HG03558 (cell line): ENCODE measurements around the gene SMYD3.

Experiments
- ATAC-seq: cut with Tn5 transposase; IDR thresholded peaks from one replicate; pipeline ENCODE4 v1.9.1; 2021; ENCODE audit warnings: moderate number of reproducible peaks; ENCODE audit not compliant: unreplicated experiment; ENCODE audit errors: extremely low read depth

SMYD3 gene

DNA sequence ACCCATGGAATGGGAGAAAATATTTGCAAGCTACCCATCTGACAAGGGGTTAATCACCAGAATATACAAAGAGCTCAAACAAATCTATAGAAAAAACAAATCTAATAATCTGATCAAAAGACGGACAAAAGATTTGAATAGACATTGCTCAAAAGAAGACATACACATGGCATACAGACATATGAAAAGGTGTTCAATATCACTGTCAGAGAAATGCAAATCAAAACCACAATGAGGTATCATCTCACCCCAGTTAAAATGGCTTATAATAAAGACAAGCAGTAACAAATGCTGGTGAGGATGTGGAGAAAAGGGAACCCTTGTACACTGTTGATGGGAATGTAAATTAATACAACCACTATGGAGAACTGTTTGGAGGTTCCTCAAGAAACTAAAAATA lies 600.9 kb downstream of the SMYD3 start:
- ATAC-seq: no peak

DNA sequence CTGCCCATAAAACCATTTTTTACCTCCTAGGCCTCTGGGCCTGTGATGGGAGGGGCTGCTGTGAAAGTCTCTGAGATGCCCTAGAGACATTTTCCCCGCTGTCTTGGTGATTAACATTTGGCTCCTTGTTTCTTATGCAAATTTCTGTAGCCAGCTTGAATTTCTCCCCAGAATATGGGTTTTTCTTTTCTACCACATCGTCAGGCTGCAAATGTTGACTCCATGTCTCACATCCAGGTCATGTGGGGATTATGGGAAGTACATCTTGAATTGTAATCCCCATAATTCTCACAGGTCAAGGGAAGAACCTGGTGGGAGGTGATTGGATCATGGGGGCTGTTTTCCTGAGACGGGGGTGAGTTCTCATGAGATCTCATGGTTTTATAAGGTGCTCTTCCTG lies 603.2 kb downstream of the SMYD3 start:
- no peak for ATAC-seq

DNA sequence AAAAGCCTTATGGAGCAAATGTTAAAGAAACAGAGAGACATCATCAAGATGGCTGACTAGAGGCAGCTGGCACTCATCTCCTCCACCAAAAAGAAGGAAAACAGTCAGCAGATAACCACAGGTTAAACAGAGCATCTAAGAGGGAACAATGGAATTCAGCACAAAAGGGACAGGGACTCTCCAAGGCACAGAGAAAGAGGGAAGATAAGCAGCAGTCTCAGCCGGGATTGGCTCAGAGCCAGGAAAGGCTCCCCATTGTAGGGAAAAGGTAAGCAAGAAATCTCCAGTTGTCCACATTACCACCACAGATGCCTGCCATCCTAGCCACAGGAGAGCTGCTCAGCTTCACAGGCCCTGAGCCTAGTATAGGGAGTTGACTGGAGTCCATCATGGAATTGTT lies 605.5 kb downstream of the SMYD3 start:
- no peak for ATAC-seq

DNA sequence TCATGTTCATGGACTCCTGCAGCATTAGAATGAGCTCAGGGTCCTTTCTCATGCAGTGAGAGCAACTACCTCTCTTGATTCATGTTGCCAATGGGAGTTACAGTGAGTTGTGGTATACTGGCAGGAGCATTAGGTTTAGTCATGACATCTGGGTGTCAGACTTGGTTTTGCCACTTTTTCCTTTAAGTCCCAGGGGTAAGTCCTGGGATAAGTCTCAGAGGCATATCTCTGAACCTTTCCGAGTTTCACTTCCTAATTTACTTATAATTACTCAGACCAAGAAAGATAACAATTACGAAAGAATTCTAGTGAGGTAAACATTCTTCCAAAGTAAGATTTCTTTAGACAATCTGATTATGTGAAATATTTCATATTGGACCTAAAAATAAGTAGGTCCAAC lies 606.0 kb downstream of the SMYD3 start:
- ATAC-seq: no peak

DNA sequence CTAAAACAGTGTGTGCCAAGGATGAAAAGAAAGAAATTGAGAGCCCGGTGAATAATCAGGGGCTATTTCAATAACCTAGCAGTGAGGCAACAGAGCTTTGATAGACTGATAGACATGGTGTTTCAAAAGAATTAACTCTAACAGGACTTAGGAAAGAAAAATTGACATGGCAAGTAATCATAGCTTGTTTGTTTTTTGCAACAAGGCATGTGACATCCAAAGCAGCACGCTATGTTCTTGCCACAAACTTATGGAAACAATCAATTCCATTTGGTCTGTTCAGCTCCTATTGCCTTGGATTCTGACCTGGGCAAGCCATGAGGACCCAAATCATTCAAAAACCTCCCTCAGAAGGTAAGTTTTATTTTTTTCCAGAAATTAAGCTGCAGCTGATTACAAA lies 608.5 kb downstream of the SMYD3 start:
- ATAC-seq: no peak

DNA sequence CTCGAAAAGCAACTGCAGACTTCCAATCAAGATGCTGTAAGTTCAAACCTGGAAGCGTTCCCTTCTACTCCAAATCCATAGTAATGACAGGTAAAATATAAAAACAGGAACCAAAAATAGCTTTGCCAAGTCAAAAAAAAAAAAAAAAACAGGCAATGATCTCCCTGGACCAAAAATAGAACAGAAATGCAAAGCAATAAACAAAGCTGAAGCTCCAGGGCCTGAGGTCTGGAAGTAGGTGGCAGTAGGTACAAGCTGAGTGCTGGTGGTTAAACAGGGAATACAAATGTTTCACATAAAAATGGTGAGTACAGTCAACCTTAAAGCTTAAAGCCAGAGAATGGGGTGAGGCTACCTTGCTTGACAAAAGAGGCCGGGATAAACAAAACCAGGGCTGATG lies 610.8 kb downstream of the SMYD3 start:
- no peak for ATAC-seq

DNA sequence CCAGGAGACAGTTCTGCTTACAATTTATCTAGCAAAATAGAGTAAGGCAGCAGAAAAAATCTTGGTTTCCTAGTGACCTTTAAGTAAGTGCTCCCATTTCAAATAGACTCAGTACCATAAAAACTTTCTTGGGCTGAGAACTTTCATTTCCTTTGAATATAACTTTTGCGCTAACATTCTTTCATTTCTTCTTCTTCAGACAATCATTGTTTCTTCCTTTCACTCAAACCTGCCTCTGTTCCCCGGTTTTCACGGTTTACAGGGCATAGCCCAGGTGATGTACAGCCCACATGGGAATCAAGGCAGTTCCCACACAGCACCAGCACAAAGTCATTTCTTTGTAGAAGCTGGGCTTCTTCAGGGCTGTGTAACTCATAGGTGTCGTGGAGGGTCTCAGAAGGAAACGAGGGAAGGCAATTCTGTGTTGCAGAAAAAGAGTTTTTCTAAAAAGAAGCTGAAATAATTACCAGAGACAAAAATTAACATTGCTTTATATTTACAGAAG lies 611.6 kb downstream of the SMYD3 start:
- ATAC-seq: no peak

DNA sequence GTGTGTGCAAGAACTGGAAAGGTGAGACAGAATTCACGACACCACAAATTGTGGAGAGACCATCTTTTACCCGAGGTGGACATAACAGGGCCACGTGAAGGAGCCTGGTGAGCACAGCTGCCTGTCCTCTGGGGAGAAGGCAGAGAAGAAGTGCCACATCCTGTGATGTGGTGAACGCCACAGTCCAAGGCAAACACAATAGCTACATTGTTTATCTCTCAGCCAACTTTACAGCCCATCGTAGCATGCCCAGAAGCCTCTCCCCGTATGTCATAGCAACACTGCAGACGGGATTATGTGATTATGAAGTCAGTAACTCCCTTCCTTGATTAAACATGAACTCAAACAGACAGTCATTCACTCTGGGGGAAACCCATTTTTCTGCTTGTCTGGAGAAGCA lies 612.2 kb downstream of the SMYD3 start:
- ATAC-seq: no peak

DNA sequence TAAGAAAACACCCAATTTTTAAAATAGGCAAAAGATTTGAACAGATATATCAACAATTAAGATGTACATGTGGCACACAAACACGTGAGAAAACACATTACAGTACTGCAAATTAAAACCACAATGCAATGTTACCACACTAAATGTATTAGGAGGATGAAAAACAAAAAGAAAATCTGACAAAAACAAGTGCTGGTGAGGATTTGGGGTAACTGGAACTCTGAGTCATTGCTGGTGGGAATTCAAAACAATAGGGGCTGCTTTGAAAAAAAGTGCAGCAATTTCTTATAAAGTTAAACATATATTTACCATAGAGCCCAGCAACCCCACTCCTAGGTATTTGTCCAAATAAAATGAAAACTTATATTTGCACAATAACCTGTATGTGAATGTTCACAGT lies 614.1 kb downstream of the SMYD3 start:
- ATAC-seq: no peak

DNA sequence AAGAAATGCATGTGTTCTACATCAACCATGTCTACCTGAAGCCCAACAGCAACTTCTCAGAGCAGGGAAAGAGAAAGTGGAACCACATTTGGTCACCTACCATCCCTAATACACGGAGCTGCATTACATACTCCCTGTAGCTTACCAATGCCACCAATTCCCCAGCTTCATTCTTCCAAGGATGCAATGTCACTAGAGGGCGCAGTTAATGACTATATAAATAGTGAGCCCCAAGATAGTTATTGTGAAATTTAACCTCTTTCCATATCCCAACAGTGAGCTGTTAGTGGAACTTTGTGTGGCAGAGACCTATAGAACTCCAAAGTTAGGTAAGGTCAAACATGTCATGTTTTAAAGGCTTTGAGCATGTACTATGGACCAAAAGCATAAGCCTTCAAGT lies 618.3 kb downstream of the SMYD3 start:
- no peak for ATAC-seq

DNA sequence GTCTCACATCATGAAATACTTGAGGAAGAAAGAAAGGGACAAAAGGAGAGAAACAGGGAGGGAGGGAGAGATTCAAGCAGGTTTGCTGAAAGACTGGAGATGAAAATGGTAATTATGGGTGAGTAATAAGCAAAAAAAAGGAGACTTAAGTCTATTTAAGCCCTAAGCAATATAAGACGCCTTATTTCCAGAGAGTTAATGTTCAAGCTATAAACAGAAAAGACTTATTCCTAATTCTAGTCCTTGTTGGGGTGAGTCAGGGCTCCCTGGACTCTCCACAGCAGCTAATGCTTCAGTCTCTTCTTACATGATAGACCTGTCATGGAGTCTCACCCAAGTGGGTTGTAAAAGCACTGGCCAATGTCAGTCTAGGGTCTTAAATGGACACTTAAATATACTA lies 619.2 kb downstream of the SMYD3 start:
- no peak for ATAC-seq

DNA sequence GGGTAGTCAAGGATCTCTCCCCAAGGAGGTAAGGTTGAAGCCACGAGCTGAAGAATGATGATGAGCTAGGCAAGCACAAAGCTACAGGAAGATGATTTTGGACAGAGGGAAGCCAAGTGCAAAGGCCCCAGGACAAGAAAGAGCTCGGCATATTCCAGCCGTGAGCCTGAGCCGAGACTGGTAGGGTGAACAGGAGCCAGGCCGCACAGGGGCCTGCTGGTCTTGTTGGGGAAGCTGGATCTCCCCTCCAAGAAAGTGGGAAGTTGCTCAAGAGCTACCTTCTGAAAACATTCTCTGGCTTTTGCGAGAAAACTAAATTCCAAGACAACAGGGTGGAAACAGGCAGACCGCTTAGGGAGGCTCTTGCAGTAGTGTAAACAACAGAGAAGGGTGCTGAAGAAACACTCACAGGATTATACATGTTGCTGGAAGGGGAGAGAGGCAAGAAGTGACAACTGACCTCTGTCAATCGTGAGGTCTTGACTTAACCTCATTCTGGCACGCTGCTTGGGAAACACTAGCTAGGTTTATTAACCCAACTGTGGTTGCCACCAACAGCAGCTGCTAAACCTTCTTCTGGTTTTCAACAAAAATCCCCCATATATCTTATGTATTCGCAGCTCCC lies 625.2 kb downstream of the SMYD3 start:
- no peak for ATAC-seq

DNA sequence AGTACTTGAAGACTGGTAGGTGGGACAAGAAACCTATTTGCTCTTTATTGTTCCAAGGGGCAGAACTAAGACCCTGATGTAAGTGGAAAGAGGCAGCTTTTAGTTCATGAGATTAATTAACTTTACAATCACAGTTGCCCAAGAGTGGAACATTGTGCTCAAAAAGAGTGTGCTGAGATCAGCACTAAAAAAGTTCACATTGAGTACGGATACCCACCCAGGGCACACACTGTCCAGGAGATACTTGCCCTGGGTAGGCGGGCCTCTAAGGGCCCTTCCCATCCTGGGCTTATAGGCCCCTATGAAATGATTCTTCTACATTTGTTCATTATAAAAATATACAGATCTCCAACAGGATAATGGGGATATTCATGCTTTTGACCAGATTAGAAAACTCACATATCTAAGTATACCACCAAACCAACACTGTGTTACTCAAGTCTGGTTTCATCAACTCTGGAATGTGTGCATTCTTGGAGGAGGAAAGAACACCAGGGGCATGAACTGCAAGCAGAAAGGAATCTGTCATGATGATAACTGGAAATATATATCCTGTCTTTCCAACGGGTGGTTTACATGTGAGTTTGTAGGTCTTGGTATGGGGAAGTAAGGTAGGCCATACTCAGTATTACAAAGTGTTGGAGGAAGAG lies 626.2 kb downstream of the SMYD3 start:
- ATAC-seq: no peak

DNA sequence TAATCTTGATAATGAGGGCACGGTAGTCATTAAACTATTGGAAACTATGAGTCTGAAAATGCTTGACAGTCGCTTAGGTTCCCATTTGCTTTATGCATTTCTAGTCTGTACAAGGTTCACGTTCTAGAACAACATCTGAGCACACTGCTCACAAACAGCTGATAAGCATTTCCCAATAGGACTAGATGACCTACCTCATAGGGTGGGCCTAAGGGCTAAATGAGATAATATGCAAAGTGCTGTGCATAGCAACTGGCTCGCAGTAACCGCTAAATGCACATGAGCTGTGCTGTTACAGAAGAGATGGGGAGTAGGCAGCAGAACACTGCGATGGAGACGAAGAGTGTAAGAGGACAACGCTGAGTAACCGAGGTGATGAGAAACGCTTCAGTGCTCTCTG lies 628.0 kb downstream of the SMYD3 start:
- ATAC-seq: no peak

DNA sequence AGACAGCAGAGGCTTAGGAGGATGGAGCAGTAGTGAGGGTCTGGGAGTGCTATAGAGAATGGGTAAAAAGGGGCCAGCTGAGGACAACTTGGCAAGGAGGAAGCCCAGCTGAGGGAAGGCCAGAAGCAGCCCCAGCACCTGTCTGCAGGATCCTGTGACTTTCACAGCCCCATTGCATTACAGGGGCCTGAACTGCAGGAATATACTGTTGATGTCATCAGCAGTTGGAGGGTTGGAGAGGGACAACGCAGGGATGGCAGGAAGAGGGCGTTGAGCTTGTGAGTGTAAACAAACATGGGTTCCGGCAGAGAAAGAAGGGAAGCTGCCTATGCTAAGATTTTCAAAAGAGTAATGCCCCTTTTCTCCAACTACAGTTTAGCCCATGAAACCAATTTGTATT lies 628.5 kb downstream of the SMYD3 start:
- ATAC-seq: no peak

DNA sequence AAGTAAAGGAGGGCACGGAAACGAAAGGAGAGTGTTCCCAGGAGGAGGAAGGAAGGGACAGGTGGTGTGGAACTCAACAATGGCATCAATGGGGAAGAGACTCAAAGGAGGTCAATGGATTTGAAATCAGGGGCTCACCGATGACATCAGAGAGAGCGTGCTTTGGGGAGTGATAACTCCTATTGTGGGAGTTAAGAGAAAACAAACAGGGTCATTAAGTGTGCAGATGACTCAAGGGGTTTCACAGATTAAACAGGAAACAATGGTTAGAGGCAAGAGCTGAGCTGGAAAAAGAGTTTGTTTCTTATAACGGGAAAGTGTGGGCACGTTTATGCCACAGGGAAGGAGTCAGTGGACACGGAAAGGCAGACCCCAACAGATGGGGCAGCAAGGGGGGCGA lies 629.1 kb downstream of the SMYD3 start:
- ATAC-seq: no peak

DNA sequence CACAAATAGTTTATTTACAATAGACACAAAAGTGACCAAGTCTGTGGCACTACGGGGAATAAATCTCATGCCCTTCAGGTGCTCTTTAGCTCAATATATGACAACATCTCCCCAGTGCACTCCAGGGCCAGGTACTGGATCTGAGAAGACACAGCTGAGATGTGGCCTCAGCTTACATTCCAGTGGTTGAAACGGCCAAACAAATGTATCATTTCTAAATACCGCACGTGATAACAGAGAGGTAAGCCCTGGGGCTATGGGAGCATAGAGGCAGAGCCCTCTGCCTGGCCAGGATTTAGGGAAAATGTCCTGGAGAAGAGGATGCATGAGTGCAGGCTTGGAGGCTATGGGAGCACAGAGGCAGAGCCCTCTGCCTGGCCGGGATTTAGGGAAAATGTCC lies 630.5 kb downstream of the SMYD3 start:
- no peak for ATAC-seq

DNA sequence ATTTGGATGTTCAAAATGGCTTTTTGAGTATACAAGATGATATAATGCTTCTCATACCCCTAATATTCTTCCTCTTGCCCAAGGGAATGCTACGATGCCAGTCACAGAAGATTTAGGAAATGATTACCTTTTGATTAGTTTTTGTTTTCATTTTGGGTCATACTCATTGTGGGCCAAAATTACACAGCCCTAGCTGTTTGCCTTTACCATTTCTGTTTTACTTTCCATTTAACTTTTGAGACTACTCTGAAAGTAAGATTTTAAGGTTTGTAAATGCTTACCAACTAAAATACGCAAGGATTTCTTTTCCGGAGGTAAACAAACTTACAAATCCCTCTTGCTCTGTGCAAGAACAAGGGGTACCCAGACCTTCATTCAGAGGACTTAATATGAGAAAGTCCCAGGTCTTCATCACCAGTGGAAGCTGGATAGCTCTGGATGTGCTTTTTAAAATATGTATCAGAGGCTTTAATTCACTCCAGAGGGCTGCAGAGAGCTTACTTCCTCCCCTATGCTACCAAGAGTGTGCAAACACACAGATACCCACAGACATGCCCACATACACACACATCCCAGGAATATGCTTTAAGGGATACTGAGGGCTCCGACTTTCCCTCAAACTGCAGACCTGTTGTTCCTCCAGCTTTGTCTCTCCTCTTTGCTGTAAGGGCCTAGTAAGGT lies 631.4 kb downstream of the SMYD3 start:
- no peak for ATAC-seq

DNA sequence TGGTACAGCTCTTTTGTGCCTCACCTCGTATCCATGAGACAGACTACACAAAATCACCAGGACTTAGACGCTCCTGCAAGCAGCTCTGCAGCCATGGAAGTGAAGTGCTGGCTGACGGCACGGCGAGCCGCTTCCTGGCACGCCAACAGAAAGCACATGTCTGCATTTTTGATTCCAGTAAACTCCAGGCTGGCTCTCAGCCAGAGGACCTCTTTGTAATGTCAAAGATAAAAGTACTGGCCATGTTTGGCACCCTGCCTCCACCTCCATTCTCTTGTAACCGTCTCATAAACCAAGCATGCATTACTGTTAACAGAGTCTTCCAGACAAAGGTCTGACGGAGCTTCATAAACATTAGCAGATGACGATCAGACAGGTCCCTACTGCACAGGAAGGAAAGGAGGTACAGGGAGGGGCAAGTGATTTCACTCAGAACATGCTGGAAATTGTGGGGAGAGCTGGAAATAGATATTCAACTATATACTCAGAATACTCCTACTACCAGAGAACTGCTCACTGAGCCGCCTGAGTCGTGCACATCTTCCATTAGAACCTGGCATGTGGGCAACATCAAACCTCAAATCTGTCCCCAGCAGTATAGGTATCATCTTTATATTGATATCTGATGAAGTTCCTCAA lies 632.0 kb downstream of the SMYD3 start:
- no peak for ATAC-seq

DNA sequence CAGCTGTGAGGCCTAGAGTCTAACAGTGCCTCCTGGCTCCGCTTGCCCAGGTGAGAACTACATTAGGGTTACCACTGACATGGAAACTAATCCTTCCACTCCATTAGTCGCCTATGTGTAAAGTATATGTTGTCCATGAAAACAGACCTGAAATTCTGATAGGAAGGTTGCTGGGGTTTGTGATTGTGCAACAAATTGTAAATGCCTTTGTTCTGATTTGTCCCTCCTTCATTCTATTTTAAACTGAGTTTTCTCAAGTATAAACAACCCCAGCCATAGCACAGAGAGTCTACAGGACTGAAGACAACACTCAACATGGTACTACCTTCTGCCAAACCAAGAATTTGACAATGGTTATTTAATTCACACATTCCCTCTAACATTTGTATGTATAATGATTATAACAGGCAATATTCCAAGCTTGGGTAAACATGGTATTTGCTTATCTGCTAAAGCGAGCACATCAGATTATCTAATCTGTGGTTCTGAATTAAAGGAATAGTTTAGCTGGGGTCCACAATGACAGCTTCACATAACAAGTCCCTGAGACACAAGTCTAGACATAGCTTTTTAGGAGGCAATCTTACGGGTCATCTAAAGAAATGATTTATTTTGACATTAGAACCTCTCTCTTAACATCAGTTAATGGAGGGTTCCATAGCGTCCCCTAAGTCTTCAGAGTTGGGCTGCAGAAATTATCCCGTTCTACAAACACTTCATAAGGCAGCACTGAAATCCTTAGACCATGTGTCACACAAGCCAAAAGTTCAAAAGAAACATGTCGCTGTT lies 633.0 kb downstream of the SMYD3 start:
- no peak for ATAC-seq
